GM12873 (cell line): ENCODE results near the gene SLC9A2.

Experiments used
- TF ChIP-seq, protein P1 (sequence below): IDR thresholded peaks from 2 replicates; pipeline ENCODE4 v1.5.1; 2012; ENCODE audit warnings: low read depth, mild to moderate bottlenecking, moderate library complexity, low read length, control low read depth; ENCODE audit not compliant: insufficient read depth; ENCODE audit errors: missing control alignments

SLC9A2 gene

DNA sequence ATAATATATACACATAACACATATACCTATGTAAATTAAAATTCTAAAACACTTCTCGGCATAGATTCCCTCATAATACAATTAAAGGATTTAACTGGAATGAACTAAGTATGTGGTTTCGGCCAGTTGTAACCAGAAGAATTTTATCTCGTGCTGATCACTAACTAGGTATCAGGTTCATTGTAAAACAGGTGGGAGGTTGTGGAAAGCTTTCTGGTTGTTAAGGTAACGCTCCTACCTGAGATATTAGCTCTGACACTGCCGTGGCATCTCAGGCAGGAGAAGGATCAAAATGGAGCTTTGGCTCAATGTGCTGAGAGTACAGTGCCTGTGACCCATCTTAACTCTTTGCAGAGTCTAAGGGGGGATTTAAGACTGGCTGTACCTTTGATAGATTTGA, 42.5 kb downstream of the SLC9A2 start:
- TF ChIP-seq, protein P1, sequence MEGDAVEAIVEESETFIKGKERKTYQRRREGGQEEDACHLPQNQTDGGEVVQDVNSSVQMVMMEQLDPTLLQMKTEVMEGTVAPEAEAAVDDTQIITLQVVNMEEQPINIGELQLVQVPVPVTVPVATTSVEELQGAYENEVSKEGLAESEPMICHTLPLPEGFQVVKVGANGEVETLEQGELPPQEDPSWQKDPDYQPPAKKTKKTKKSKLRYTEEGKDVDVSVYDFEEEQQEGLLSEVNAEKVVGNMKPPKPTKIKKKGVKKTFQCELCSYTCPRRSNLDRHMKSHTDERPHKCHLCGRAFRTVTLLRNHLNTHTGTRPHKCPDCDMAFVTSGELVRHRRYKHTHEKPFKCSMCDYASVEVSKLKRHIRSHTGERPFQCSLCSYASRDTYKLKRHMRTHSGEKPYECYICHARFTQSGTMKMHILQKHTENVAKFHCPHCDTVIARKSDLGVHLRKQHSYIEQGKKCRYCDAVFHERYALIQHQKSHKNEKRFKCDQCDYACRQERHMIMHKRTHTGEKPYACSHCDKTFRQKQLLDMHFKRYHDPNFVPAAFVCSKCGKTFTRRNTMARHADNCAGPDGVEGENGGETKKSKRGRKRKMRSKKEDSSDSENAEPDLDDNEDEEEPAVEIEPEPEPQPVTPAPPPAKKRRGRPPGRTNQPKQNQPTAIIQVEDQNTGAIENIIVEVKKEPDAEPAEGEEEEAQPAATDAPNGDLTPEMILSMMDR = no peak

DNA sequence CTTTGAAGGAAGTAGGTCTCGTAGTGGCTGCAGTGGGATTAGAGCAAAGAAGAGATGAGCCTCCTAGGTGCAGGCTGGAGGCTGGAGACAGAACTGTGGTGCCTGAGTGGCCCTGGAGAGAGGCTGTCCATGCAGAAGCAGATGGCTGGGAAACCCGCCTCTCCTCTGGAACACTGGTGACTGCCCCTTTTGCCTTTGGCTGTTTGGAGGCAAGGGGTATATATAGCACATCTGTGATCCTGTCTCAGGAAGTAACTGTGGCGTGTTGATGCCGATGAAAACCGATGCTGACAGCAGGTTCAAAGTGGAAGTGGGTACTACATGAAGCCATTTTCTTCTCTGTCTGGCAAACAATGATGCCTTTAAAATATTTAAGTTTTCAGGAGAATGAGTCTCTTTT, 43.5 kb downstream of the SLC9A2 start:
- TF ChIP-seq, protein P1 = no peak

DNA sequence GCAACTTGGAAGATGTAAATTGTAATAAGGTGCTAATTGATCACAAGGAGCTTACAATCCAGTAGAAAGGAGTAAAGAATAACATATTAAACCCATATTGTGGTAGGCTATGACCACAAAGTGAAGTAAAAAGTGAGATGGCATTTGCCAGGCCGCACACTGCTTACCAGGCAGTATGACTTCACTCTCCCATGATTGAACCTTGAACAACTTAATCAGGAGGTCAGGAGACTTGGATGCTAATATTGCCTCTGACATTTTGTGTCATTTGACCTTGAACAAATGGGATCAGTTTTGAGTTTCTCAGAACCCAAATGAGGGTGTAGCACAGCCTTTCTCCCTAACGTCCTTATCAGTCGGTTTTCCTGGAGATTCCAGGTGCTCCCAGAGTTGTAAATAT, 44.0 kb downstream of the SLC9A2 start:
- TF ChIP-seq, protein P1 = no peak

DNA sequence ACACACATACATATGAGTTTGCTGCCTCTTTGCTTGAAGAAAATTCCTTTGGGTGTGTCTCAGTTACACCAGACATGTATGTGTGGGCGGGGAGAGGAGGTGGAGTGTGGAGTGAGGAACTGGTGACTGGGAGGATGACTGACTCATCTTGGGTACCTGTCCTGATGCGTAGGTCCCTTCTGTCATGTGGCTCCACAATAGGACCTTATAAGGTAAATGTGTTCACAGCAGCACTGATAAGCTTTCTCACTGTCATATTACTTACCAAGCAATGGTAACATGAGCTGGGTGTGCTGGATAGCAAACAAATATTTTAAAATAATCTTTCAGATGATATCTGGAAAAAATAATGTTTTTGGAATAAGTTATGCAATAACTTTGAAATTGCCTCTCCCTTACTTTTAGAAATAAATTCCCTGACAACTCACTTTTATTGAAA, 45.1 kb downstream of the SLC9A2 start:
- TF ChIP-seq, protein P1 = no peak

DNA sequence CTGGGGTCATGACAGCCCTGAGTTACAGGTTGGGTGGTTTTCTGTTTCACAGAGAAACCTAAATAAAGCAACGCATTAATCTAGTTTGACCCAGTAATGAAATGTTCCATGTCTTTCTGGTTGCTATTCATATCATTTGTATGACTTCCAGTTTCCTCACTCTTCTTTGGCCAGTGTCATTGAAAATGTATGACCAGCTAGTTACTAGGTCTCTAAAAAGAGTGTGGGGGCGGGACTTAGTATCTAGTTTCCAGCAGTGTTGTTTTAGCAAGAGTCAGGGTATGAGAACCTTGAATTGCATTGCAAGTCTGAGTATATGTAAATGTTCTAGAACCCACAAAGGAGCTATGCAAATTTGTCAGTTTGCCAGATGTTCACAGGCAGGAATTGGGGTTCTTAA, 47.7 kb downstream of the SLC9A2 start:
- TF ChIP-seq, protein P1 = no peak

DNA sequence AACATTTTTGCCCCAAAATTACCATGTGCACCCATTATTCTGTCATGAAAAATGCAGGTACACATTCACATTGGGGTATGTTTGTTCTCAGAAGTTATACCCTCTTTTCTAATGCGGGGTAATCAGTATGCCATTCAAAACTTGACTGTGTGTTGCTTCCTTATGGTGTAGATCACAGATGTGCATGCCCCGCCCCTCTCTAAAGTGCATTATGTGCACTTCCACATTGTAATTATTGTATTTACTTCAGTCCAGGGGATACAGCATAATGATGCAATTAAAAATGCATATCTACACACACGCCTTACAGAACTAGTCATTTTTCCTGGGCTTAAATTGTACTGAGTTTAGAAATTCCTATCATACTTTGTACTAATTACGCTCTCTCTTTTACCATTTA, 48.8 kb downstream of the SLC9A2 start:
- TF ChIP-seq, protein P1 = no peak

DNA sequence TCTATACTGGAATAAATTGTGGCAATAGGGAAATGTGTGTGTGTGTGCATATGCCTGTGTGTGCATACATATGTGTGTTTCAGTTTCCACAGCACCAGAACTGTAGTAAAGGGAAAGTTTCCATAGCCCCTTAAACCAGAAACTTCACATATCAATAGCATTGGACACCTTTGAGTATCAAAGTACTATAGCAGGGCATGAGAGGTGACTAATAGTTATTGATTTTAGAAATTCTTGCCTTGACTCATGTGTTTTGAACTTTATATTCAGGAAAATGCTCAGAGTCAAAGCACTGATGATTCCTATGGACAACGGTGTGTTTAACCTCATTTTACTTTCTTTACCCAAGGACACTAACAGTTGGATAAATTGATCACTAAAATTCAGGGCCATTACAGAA, 50.0 kb downstream of the SLC9A2 start:
- TF ChIP-seq, protein P1 = no peak

DNA sequence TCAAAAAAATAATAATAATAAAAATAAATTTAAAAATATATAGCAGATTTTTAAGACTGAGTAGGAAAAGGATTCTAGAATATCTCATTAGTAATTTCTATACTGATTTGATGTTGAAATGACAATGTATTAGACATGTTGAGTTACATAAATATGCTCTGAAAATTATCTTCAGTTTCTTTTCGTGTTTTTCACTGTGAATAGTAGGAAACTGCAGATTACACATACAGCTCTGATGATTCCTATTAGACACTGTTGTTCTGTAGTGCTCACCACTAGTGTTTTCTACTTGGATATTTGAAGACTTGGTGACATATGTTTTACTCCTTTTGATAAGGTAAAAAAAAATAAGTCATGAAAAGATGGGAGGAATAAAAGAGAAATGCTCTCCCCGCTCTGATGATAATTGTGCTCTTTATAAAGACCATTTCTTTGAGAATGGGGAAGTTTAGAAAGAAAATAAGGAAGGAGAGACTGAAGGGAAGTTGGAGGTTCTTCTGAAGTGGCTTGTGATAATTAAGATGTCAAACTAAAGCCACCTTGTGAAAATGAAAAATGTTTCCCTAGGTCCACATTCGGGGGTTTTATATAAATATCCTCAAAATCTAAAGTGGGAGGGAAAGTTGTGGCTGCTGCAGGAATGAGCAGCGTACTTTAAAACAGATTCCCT, 52.9 kb downstream of the SLC9A2 start:
- TF ChIP-seq, protein P1 = no peak
